CD4-positive, alpha-beta T cell treated with Interleukin-17A for 4 hours (primary cell): ENCODE results near the gene CLTCL1.
"Not testable (repeated sequence)": the region's sequence is repeated elsewhere in the genome, so short reads cannot be mapped to it uniquely, and the experiment has no call there.

Source experiments
- DNase-seq: peaks from one replicate; pipeline ENCODE4 v3.0.0-alpha.2; 2020; ENCODE audit warnings: mixed read lengths

Gene CLTCL1

GRCh38 chr22:19290400-19291217, 910 bp downstream of the CLTCL1 start:
- no peak for DNase-seq

GRCh38 chr22:19289475-19290161, 1.9 kb downstream of the CLTCL1 start:
- DNase-seq: no peak

GRCh38 chr22:19287889-19288288, 3.6 kb downstream of the CLTCL1 start:
- no peak for DNase-seq

- DNase-seq: no peak
Measured at GRCh38 chr22:19287076-19287707, 4.3 kb downstream of the CLTCL1 start.

GRCh38 chr22:19285831-19286230, 5.7 kb downstream of the CLTCL1 start:
- DNase-seq: no peak

GRCh38 chr22:19279143-19279542, 12.4 kb downstream of the CLTCL1 start:
- not testable (repeated sequence) for DNase-seq

- DNase-seq: no peak
Measured at GRCh38 chr22:19277785-19278184, 13.7 kb downstream of the CLTCL1 start.

- DNase-seq: no peak
Measured at GRCh38 chr22:19275919-19276600, 15.5 kb downstream of the CLTCL1 start.

- DNase-seq: no peak
Measured at GRCh38 chr22:19275513-19275912, 16.0 kb downstream of the CLTCL1 start.

- DNase-seq: no peak
Measured at GRCh38 chr22:19275104-19275503, 16.4 kb downstream of the CLTCL1 start.

- no peak for DNase-seq
Measured at GRCh38 chr22:19271856-19272535, 19.5 kb downstream of the CLTCL1 start.

GRCh38 chr22:19271273-19271855, 20.2 kb downstream of the CLTCL1 start:
- DNase-seq: no peak

GRCh38 chr22:19270873-19271272, 20.6 kb downstream of the CLTCL1 start:
- no peak for DNase-seq

- DNase-seq: no peak
Measured at GRCh38 chr22:19266547-19267086, 24.9 kb downstream of the CLTCL1 start.

- DNase-seq: no peak
Measured at GRCh38 chr22:19265779-19266178, 25.7 kb downstream of the CLTCL1 start.

GRCh38 chr22:19260804-19261203, 30.7 kb downstream of the CLTCL1 start:
- no peak for DNase-seq

GRCh38 chr22:19260194-19260593, 31.3 kb downstream of the CLTCL1 start:
- DNase-seq: no peak

- DNase-seq: not testable (repeated sequence)
Measured at GRCh38 chr22:19258968-19259288, 32.6 kb downstream of the CLTCL1 start.

GRCh38 chr22:19258371-19258770, 33.1 kb downstream of the CLTCL1 start:
- no peak for DNase-seq

- DNase-seq: not testable (repeated sequence)
Measured at GRCh38 chr22:19256362-19256761, 35.2 kb downstream of the CLTCL1 start.

- no peak for DNase-seq
Measured at GRCh38 chr22:19253143-19253542, 38.4 kb downstream of the CLTCL1 start.
